Karpas-422 (cell line): ENCODE data around the gene SPTBN5. TPM values are rescaled to one million over a fixed set of nuclear protein-coding genes. Genes with fewer than 3 reads are reported as not detected.

Source experiments
- DNase-seq: peaks from one replicate; pipeline ENCODE4 v3.0.0-alpha.2; 2015
- H2AFZ ChIP-seq: fragments of 200-600 bp; sonication (generic); 2 replicates; pipeline ENCODE4 v1.6.1; 2014; ENCODE audit warnings: antibody characterized with exemption, low read length, mixed read lengths
- H3K27ac ChIP-seq: fragments of 200-600 bp; sonication (generic); 2 replicates; pipeline ENCODE4 v1.5.1; 2014; ENCODE audit warnings: mild to moderate bottlenecking, low read length, moderate library complexity
- H3K27me3 ChIP-seq: fragments of 200-600 bp; sonication (generic); 2 replicates; pipeline ENCODE4 v1.6.1; 2014; ENCODE audit warnings: low read length, mixed read lengths
- H3K36me3 ChIP-seq: fragments of 200-600 bp; sonication (generic); 2 replicates; pipeline ENCODE4 v1.6.1; 2014; ENCODE audit warnings: low read length, mixed read lengths; ENCODE audit not compliant: insufficient read depth
- H3K4me1 ChIP-seq: fragments of 200-600 bp; sonication (generic); 2 replicates; pipeline ENCODE4 v1.6.1; 2014; ENCODE audit warnings: mild to moderate bottlenecking, low read length, mixed read lengths
- H3K4me2 ChIP-seq: fragments of 200-600 bp; sonication (generic); 2 replicates; pipeline ENCODE4 v1.6.1; 2014; ENCODE audit warnings: low read length, low read depth, mild to moderate bottlenecking; ENCODE audit not compliant: poor library complexity, severe bottlenecking
- H3K4me3 ChIP-seq: fragments of 200-600 bp; sonication (generic); 2 replicates; pipeline ENCODE4 v1.5.1; 2014; ENCODE audit warnings: mild to moderate bottlenecking, antibody characterized with exemption, low read length, mixed read lengths
- H3K79me2 ChIP-seq: fragments of 200-600 bp; sonication (generic); 2 replicates; pipeline ENCODE4 v1.6.1; 2014; ENCODE audit warnings: mild to moderate bottlenecking, low read length, mixed read lengths
- H3K9ac ChIP-seq: fragments of 200-600 bp; sonication (generic); 2 replicates; pipeline ENCODE4 v1.6.0; 2014; ENCODE audit warnings: low read length
- H3K9me2 ChIP-seq: fragments of 200-600 bp; sonication (generic), shearing (Covaris generic); replicated peaks from 2 replicates; pipeline ENCODE4 v1.6.0; 2014; ENCODE audit warnings: mild to moderate bottlenecking, low read length, moderate library complexity; ENCODE audit not compliant: insufficient read depth
- H3K9me3 ChIP-seq: fragments of 300-700, 200-600 bp; sonication (generic); 2 replicates; pipeline ENCODE4 v1.6.1; 2014; ENCODE audit warnings: low read length, mixed read lengths
- H4K20me1 ChIP-seq: fragments of 200-600 bp; sonication (generic); 2 replicates; pipeline ENCODE4 v1.6.1; 2014; ENCODE audit warnings: mild to moderate bottlenecking, antibody characterized with exemption, low read length, low read depth; ENCODE audit not compliant: insufficient read depth
- total RNA-seq: library from RNA; depleted of rRNA; stranded (reverse); fragments of >200 nt; shearing (Covaris generic); gene quantifications from 2 replicates; pipeline ENCODE4 v1.2.3, GENCODE V29; 2014; ENCODE audit warnings: low replicate concordance

The SPTBN5 gene
- total RNA-seq, 1 experiment from 2014 or later, result 0.11 TPM

GRCh38 chr15:41827880-41828806 is 65.7 kb downstream of the SPTBN5 start, which contains the start of gene JMJD7:
TSS of gene JMJD7 (plus strand) at chr15:41828092. CDS start at chr15:41828125, 33 bp downstream.
- Histone ChIP-seq H3K4me1 (peaks cover 20% of the 10 kb centered on the region), H3K9me3 (no peaks in the 10 kb centered on the region), H3K36me3 (no peaks in the 10 kb centered on the region), H3K9me2 (no peaks in the 10 kb centered on the region), H3K9ac (peak within 1 kb of the TSS; percentile 74), H3K79me2 (no peaks in the 10 kb centered on the region), H3K27ac (no peak within 1 kb of the TSS), H3K4me2 (peak within 1 kb of the TSS; percentile 84), H3K4me3 (peak within 1 kb of the TSS; percentile 78), H4K20me1 (no peaks in the 10 kb centered on the region), H3K27me3 (no peaks in the 10 kb centered on the region), H2AFZ (peak within 1 kb of the TSS; percentile 41; the same call in 1 of the 2 replicates)
- peak; percentile 95 for DNase-seq

GRCh38 chr15:41827290-41827879 is 66.5 kb downstream of the SPTBN5 start:
- peak overlapping the region; percentile 78 for H3K4me3 ChIP-seq
- H3K4me1 ChIP-seq, result peaks cover 13% of the 10 kb centered on the region
- no peaks in the 10 kb centered on the region for H3K27me3 ChIP-seq
- H2AFZ ChIP-seq, result 0 out of 2 replicates have a peak overlapping the region, but pooled peaks have one; percentile 23
- DNase-seq, result no peak
- H4K20me1 ChIP-seq, result no peaks in the 10 kb centered on the region
- H3K27ac ChIP-seq, result no peak overlapping the region
- no peaks in the 10 kb centered on the region for H3K79me2 ChIP-seq
- no peaks in the 10 kb centered on the region for H3K36me3 ChIP-seq
- no peaks in the 10 kb centered on the region for H3K9me2 ChIP-seq
- H3K9me3 ChIP-seq, result no peaks in the 10 kb centered on the region
- H3K4me2 ChIP-seq, result peak overlapping the region; percentile 84
- H3K9ac ChIP-seq, result peak overlapping the region; percentile 70

DNA sequence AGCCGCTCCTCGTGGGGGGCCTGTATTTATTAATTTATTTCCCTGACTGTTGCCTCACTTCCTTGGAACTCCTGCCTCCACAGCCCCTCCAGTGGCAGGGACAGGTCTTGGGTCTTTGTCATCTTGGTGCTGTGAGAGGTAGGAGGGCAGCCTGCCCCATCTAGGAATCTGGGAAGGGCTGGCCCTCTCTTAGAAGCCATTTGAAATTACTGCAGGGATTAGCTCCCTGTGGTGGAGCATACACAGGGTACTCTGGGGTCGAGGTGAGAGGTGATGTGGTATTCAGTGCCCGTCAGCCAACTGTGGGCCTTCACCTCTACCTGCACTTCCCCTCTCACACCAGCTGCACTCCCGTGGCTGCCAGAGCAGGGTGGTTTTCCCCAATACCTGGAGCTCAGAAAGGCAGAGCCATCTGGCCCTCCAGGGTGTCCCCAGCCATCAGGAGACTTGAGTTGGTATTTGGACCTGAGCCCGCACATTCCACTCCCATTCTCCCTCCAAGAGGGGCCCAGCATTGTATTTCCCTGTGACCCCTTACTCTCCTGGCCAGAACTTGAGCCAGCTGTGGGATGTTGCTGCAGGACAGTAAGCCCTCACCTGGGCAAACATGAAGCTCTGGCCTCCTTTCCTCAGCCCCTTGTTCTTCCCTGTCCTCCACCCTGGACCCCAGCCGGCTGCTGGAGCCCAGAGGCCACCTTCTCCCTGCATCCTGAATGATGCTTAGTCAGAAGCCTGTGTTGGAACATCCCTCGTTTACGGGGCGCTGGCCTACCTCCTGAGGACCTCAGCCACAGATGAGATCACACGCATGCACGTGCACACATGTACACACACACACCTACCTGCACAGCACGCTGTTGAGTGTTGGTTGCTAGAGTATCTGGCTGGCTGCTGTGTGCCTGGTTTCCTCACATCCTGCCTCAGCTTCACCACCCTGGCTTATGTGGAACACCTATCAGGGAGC is 68.0 kb downstream of the SPTBN5 start:
- no peak for DNase-seq
- no peak overlapping the region for H3K4me2 ChIP-seq
- H3K79me2 ChIP-seq, result no peaks in the 10 kb centered on the region

DNA sequence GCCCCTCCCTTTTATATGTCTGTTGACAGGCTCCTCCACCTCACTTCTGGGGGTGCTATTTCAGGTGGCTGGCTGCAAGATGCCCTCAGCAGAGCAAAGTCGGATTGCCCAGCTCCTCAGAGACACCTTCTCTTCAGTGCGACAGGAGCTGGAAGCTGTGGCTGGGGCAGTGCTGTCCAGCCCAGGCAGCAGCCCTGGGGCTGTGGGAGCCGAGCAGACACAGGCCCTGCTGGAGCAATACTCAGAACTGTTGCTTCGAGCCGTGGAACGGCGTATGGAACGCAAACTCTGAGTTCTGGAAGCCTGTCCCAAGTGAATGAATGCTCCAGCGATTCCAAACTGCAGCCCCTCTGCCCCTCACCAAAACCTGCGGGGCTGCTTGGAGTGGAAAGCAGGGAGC is 68.7 kb downstream of the SPTBN5 start:
- no peak for DNase-seq
- Histone ChIP-seq H3K4me2 (no peak overlapping the region), H2AFZ (no peak overlapping the region), H3K9me3 (no peaks in the 10 kb centered on the region), H4K20me1 (no peaks in the 10 kb centered on the region), H3K9ac (no peak overlapping the region), H3K36me3 (no peaks in the 10 kb centered on the region), H3K4me1 (peaks cover 11% of the 10 kb centered on the region), H3K79me2 (no peaks in the 10 kb centered on the region), H3K27me3 (no peaks in the 10 kb centered on the region), H3K9me2 (no peaks in the 10 kb centered on the region), H3K27ac (no peak overlapping the region), H3K4me3 (no peak overlapping the region)

More for the DNA sequence above, 68.0 kb downstream of the SPTBN5 start:
- Histone ChIP-seq H3K9me2 (no peaks in the 10 kb centered on the region), H3K9ac (no peak overlapping the region), H3K27me3 (no peaks in the 10 kb centered on the region), H3K27ac (no peak overlapping the region), H3K4me1 (peaks cover 11% of the 10 kb centered on the region), H3K9me3 (no peaks in the 10 kb centered on the region), H4K20me1 (no peaks in the 10 kb centered on the region), H3K36me3 (no peaks in the 10 kb centered on the region), H3K4me3 (no peak overlapping the region), H2AFZ (no peak overlapping the region)

- Histone ChIP-seq H3K4me1 (peaks cover 11% of the 10 kb centered on the region), H3K4me2 (no peak overlapping the region), H3K9me2 (no peaks in the 10 kb centered on the region), H3K4me3 (no peak overlapping the region), H3K79me2 (no peaks in the 10 kb centered on the region), H3K27ac (no peak overlapping the region), H2AFZ (no peak overlapping the region), H4K20me1 (no peaks in the 10 kb centered on the region), H3K27me3 (no peaks in the 10 kb centered on the region), H3K9me3 (no peaks in the 10 kb centered on the region), H3K9ac (no peak overlapping the region), H3K36me3 (no peaks in the 10 kb centered on the region)
- no peak for DNase-seq
Measured at GRCh38 chr15:41824062-41824745, 69.6 kb downstream of the SPTBN5 start.

GRCh38 chr15:41823502-41823901 is 70.4 kb downstream of the SPTBN5 start:
- H3K4me2 ChIP-seq, result no peak overlapping the region
- H3K9me2 ChIP-seq, result no peaks in the 10 kb centered on the region

DNA sequence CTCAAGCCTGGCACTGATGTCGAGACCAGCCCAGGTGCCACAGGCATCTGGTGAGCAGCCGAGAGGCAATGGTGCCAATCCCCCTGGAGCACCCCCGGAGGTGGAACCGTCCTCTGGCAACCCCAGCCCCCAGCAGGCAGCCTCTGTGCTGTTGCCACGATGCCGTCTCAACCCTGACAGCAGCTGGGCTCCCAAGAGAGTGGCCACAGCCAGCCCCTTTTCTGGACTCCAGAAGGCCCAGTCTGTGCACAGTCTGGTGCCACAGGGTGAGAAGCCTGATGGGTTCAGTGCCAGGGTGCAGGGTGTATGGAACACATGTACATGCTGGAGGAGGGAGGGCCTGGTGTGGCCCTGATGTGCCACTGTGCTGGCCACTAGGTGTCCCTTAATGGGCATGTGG is 70.9 kb downstream of the SPTBN5 start:
- Histone ChIP-seq H4K20me1 (no peaks in the 10 kb centered on the region), H3K9ac (no peak overlapping the region), H3K79me2 (no peaks in the 10 kb centered on the region), H2AFZ (no peak overlapping the region), H3K27ac (no peak overlapping the region), H3K4me1 (peaks cover 5% of the 10 kb centered on the region), H3K4me3 (no peak overlapping the region), H3K27me3 (no peaks in the 10 kb centered on the region), H3K9me3 (no peaks in the 10 kb centered on the region), H3K36me3 (no peaks in the 10 kb centered on the region), H3K4me2 (no peak overlapping the region), H3K9me2 (no peaks in the 10 kb centered on the region)
- no peak for DNase-seq

More at GRCh38 chr15:41823502-41823901, 70.4 kb downstream of the SPTBN5 start:
- Histone ChIP-seq H3K4me3 (no peak overlapping the region), H3K36me3 (no peaks in the 10 kb centered on the region), H2AFZ (no peak overlapping the region), H3K4me1 (peaks cover 6% of the 10 kb centered on the region), H3K27ac (no peak overlapping the region), H3K9ac (no peak overlapping the region), H4K20me1 (no peaks in the 10 kb centered on the region), H3K9me3 (no peaks in the 10 kb centered on the region), H3K27me3 (no peaks in the 10 kb centered on the region), H3K79me2 (no peaks in the 10 kb centered on the region)
- DNase-seq, result no peak
